Activated CD8-positive, alpha-beta memory T cell treated with anti-CD3 and anti-CD28 coated beads for 1 hour (primary cell): ENCODE measurements around the gene TRAPPC2L.

Source experiments
- DNase-seq, 2 donors: peaks; one replicate each; pipeline ENCODE4 v3.0.0-alpha.2; 2020; ENCODE audit warnings: low read depth in 1 of 2; ENCODE audit errors: extremely low read depth in 1 of 2

The TRAPPC2L gene

GRCh38 chr16:88856828-88857727, at the start of gene TRAPPC2L, which contains the start of gene GALNS:
Gene TRAPPC2L (plus strand): TSS chr16:88857127. CDS start chr16:88857151, 24 bp downstream.
Gene GALNS (minus strand): TSS chr16:88856947. CDS start chr16:88856877, 70 bp downstream.
- peak; percentile 95 to 99 for DNase-seq

DNA sequence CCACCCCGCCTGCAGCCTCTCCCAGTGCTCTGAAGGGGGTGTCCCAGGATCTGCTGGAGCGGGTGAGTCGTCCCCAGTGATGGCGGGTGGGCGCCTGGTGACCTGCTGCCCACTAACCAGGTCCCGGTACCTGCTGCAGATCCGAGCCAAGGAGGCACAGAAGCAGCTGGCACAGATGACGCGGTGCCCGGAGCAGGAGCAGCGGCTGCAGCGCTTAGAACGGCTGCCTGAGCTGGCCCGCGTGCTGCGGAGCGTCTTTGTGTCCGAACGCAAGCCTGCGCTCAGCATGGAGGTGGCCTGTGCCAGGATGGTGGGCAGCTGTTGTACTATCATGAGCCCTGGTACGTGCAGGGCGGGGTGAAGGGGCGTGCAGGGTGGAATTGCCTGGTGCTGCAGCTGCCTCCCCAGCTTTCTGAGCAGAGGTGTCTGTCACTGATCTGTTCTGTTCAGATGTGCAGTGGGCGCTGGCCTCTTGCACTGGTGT, 49.7 kb upstream of the TRAPPC2L start:
- no peak for DNase-seq

GRCh38 chr16:88807626-88808453, 49.1 kb upstream of the TRAPPC2L start:
- DNase-seq: no peak

GRCh38 chr16:88809068-88809675, 47.8 kb upstream of the TRAPPC2L start:
- no peak for DNase-seq

DNA sequence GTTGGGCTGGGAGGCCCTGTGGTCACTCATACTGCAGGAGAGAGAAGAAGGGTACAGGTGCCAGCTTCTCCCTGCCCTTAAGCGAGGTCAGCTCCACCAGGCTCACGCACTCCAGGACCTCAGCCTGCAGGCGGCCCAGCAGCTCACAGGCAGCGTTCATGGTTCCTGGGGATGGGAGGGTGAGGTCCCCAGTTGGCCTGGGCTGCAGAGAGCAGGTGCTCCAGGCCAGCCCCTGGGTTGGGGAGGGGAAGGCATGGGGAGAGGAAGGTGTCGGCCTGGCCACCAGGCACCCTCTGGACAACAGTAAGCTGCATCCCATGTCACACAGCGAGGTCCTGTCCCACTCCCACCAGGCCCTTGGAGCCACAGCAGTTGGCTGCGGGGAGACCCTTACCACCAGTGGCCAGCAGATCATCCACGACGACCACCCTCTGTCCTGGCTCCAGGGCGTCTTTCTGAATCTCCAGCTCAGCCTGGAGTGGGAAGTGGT, 47.2 kb upstream of the TRAPPC2L start:
- DNase-seq: no peak

GRCh38 chr16:88810166-88810911, 46.6 kb upstream of the TRAPPC2L start:
- no peak for DNase-seq

- DNase-seq: peak in 1 of 2 donors; percentile 47
Observed at GRCh38 chr16:88810912-88811768, 45.8 kb upstream of the TRAPPC2L start.

- DNase-seq: peak; percentile 87 to 95
Observed at GRCh38 chr16:88811769-88812512, 45.0 kb upstream of the TRAPPC2L start, which contains the start of gene APRT. Gene APRT (minus strand): TSS chr16:88811928. CDS start chr16:88811899, 29 bp downstream.

GRCh38 chr16:88812513-88813268, 44.2 kb upstream of the TRAPPC2L start:
- no peak for DNase-seq

DNA sequence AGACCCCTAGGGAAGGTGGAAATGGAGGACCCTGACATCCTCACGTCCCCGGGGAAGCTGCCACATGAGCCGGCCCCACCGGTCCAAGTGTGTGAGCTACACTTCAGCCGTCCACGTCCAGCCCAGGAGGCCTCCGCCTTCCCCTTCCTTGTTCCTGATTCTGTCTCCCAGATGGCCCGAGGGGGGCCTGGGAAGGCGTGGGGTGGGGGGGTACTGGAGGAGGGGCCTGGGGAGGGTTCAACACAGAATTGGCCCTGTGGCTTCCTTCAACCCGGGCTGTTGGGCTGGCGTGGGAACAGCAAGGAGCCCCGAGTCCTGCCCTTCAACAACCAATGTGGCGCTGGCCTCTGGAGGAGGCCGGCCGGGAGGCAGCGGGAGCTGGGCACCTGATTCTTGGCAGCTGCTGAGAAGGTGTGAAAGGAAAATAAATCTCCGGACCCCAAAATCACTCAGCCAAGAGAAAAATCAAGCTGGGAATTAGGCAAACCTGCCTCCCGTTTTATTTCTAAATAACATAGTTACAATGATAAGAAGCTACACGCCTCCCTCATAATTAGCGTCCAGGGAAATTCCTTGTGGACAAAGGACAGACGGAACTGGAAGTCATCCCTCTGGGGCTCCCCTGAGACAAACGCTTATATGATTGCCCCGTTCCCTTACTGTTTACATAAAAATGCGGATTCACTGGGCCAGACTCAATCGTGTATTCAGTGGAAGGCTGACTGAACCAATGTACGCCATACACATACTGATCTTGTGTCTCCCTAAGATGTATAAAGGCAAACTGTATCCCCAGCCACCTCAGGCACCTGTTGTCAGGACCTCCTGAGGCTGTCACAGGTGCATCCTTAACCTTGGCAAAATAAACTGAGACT, 43.4 kb upstream of the TRAPPC2L start:
- no peak for DNase-seq

GRCh38 chr16:88814144-88814502, 42.8 kb upstream of the TRAPPC2L start:
- DNase-seq: no peak

DNA sequence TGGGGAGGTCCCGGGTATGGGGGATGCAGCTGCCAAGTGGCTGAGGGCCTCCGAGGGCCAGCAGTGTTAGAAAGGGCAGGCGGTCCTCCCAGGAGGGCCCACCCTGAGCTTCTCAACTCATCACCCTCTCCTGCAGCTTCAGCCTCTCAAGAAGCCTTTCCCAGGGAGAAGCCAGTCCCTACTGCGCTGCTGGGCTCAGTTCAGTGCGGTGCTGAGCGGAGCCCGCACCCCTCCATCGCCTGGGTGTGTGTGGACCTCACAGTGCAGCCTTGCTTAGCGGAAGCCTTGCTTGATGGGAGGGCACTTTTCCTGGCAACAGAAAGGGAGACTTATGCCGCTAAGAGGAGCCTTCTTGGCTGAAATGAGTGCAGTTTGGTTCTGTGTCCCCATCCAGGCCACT, 41.7 kb upstream of the TRAPPC2L start:
- DNase-seq: no peak

DNA sequence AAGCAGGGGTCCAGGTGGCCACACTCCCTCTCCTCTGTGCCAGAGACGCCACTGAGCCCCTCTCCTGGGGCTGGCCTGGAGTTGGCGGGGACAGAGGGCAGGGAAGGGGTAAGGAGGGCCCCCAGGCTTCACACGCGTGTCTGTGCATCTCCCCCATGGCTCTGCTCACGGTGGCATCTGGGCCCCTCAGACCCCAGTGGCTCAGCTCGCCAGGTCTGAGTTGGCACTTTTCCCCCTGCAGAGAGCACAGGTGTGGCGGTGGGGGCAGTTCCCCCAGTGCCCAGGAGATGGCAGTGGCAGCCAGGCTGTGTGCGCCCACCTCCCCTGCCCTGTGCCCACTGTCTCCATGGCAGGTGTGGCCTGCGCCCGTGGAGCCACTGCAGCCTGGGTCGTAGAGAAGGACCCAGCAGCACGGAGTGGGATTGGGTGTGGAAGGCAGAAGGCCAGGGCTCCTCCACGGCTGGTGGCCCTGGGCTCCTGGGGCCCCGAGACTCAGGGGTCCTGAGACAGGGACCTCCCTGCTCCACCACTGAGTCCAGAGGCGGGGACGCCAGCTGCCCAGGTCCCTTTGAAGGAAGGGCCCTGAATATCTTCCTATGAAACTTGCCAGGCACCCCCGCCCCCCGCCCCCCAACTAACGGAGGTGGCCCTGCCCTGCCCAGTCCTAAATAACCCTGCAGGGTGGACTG, 40.9 kb upstream of the TRAPPC2L start:
- DNase-seq: peak in 1 of 2 donors; percentile 34

- DNase-seq: no peak
Observed at GRCh38 chr16:88816736-88817535, 40.0 kb upstream of the TRAPPC2L start.

DNA sequence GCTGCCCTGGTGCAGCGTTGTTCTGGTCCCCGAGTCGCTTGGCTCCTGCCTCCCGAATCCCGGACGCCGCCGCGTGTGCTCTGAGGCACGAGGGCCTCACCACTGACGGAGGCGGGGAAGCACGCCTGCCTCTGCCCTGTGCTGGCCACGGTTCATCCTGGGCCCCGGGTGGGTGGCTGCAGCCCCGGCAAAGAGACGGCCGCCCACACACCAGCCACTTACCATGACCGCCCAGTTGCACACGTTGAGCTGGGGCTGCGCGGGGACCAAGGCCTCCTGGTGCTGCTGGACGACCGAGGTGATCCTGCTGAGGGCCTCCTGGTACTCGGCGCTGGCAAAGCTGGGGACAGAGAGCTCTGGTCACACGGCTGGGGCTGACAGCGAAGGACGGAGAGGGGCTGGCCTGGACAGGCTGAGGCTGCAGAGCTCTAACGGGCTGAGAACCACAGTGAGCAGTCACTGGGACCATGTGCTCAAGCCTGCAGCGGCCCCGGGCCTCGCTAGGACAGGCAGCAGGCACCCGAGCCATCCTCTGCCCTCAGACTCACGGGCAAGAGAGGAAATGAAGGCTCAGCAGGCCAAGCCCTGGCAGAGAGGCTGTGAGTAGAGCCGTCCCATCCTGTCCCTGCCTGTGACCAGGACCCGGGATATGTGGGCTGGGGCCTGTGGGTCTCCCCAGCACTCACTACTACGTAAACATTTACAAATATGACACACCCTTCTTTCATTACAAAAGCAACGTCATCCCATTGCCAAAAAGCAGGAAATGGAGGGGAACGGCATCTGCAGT, 38.9 kb upstream of the TRAPPC2L start:
- no peak for DNase-seq
